GM19452 (cell line): ENCODE data around the gene KIAA0825.
A peak's percentile ranks its signal among the peaks of the same experiment; 100 is the strongest.

Source experiments
- ATAC-seq: cut with Tn5 transposase; IDR thresholded peaks from one replicate; pipeline ENCODE4 v1.9.1; 2021; ENCODE audit not compliant: unreplicated experiment

The KIAA0825 gene

GRCh38 chr5:94111209-94112004 is 507.0 kb downstream of the KIAA0825 start:
- peak; percentile 100 for ATAC-seq

DNA sequence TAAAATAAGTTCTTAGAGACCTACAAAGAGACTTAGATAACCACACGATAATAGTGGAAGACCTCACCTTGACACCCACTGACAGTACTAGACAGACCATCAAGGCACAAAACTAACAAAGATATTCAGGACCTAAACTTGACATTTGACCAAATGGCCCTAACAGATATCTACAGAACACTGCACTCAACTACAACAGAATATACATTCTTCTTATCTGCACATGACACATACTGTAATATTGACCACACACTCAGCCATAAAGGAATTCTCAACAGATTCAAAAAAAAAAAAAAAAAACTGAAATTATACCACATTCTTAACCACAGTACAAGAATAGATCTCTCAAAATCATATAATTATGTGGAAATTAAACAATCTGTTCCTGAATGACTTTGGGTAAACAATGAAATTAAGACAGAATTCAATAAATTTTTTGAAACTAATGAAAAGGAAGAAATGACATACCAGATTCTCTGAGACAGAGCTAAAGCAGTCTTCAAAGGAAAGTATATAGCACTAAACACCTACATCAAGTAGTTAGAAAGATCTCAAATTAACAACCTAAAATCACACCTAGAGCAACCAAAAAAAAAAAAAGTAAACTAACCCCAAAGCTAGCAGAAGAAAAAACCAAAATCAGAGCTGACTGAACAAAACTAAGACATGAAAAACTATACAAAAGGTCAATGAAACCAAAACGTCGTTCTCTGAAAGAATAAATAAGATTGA is 514.7 kb downstream of the KIAA0825 start:
- no peak for ATAC-seq
